Uterus (tissue), 4 donors: ENCODE results near the gene KCNJ14. TPM values are rescaled to one million over a fixed set of nuclear protein-coding genes. Genes with fewer than 3 reads are reported as not detected.
A peak's percentile ranks its signal among the peaks of the same experiment; 100 is the strongest.

Experiments used
- DNase-seq, 2 donors: peaks; one replicate each; pipeline ENCODE4 v3.0.0-alpha.2; 2019 to 2020
- H3K27ac ChIP-seq, 2 donors: fragments of 200-600 bp; sonication (generic); 1 replicate in 1 of 2; 2 replicates in 1 of 2; pipeline ENCODE4 v1.5.1; 2016 to 2018
- H3K27me3 ChIP-seq, 2 donors: fragments of 200-600 bp; sonication (generic); one replicate each; pipeline ENCODE4 v1.5.1; 2018 to 2019; ENCODE audit warnings: control low read depth in 1 of 2
- H3K36me3 ChIP-seq, 2 donors: fragments of 200-600 bp; sonication (generic); one replicate each; pipeline ENCODE4 v1.5.1; 2019; ENCODE audit warnings: control low read depth in 1 of 2
- H3K4me1 ChIP-seq, 2 donors: fragments of 200-600 bp; sonication (generic); one replicate each; pipeline ENCODE4 v1.5.1; 2018 to 2019; ENCODE audit warnings: control low read depth in 1 of 2
- H3K4me3 ChIP-seq, 2 donors: fragments of 200-600 bp; sonication (generic); 1 replicate in 1 of 2; 2 replicates in 1 of 2; pipeline ENCODE4 v1.5.1; 2018 to 2019; ENCODE audit warnings: mild to moderate bottlenecking in 1 of 2
- H3K9me3 ChIP-seq, 2 donors: fragments of 200-600 bp; sonication (generic); one replicate each; pipeline ENCODE4 v1.5.1; 2019; ENCODE audit warnings: control low read depth in 1 of 2
- CTCF ChIP-seq, 4 experiments: fragments of 200-600 bp in 2 of 4; fragments of 450-650 bp in 2 of 4; sonication (generic) in 2 of 4; IDR thresholded peaks; one replicate each; pipeline ENCODE4 v1.5.1; 2016 to 2019; ENCODE audit warnings: antibody characterized with exemption in 4 of 4, mild to moderate bottlenecking in 2 of 4, moderate library complexity in 1 of 4
- POLR2A ChIP-seq, 2 donors: fragments of 450-650 bp; IDR thresholded peaks; one replicate each; pipeline ENCODE4 v1.6.1; 2016; ENCODE audit warnings: antibody characterized with exemption in 2 of 2, mild to moderate bottlenecking in 1 of 2, moderate library complexity in 1 of 2
- intact Hi-C: fragments of 100-400 bp; cut with DNase I; formaldehyde crosslinking; loops from one replicate; pipeline ENCODE4 v1.15.1; 2023; ENCODE audit warnings: low total_unique reads
- total RNA-seq, 4 donors: library from RNA; depleted of rRNA in 3 of 4; stranded (reverse); fragments of >200 nt in 3 of 4; gene quantifications; one replicate each; pipeline versions ENCODE4 v1.1.0 to v1.2.4, GENCODE V29; 2014 to 2023
- donor health status: DM: yes; HTN: yes; CAD: no.

KCNJ14 gene
- total RNA-seq, 4 donors from 2014 or later: 0.29 to 2.2 (median 1.2) TPM; not detected in 1

DNA sequence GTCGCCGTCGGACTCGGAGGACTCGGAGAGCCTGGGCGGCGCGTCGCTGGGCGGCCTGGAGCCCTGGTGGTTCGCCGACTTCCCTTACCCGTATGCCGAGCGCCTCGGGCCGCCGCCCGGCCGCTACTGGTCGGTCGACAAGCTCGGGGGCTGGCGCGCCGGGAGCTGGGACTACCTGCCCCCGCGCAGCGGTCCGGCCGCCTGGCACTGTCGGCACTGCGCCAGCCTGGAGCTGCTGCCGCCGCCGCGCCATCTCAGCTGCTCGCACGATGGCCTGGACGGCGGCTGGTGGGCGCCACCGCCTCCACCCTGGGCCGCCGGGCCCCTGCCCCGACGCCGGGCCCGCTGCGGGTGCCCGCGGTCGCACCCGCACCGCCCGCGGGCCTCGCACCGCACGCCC, 12.1 kb upstream of the KCNJ14 start:
- no peak overlapping the region for H3K4me3 ChIP-seq
- H3K9me3 ChIP-seq: no peaks in the 10 kb centered on the region
- peaks cover 0 to 2% of the 10 kb centered on the region in 2 donors for H3K27me3 ChIP-seq
- no peak for DNase-seq
- no peaks in the 10 kb centered on the region for H3K4me1 ChIP-seq
- no peak for TF ChIP-seq CTCF (IDR thresholded peaks at IDR 0.05)
- no peak for TF ChIP-seq POLR2A (IDR thresholded peaks at IDR 0.05)
- H3K36me3 ChIP-seq: no peaks in the 10 kb centered on the region
- intact Hi-C loops: loop anchor here (10.0 kb wide), 1 partner anchor 48 kb away; the partner anchor contains the start of genes GRIN2D and KDELR1
- H3K27ac ChIP-seq: no peak overlapping the region

GRCh38 chr19:48443731-48444128, 11.6 kb upstream of the KCNJ14 start:
- intact Hi-C loops: loop anchor here (10.0 kb wide), 1 partner anchor 49 kb away; the partner anchor contains the start of genes GRIN2D and KDELR1
- TF ChIP-seq POLR2A (IDR thresholded peaks at IDR 0.05): no peak
- TF ChIP-seq CTCF (IDR thresholded peaks at IDR 0.05): no peak
- Histone ChIP-seq H3K36me3 (no peaks in the 10 kb centered on the region), H3K4me1 (no peaks in the 10 kb centered on the region), H3K27me3 (peaks cover 0 to 2% of the 10 kb centered on the region in 2 donors), H3K9me3 (no peaks in the 10 kb centered on the region), H3K4me3 (peak overlapping the region in 1 of 2 donors; percentile 87), H3K27ac (no peak overlapping the region)
- no peak for DNase-seq

DNA sequence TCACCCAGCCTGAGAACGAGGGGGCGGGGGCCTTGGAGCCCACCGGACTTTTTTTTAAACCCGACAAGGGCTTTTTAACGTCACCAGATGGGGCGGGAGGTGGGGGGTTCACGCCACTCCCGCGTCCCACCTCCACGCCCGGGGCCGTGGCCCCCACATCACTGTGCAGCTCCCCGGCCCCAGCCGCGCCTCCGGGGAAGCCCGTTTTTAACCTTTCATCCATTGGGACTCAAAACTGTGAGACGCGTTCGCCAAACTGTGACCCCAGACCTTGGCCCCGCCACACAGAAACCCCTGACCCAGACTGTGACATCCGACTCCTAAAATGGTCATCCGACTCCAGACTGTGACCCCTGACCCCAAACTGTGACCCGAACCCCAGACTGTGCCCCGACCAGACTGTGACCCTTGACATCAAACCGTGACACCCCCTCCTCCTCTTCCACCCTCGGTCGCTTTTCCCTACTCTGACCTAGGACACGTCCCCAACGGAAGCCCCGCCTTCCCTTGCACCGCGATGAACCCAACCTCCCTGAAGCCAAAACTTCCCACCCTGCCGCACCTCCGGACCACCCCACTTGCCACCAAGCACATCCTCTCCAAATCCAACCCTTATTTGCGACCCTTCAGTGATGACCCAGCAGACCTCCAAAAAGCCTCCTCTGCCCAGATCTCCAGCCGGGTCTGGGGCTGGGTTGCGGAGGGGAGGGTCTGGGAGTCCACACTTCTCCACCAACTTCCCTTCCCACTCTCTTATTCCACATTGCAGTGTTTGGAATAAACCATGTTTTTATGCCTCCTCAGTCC, 11.0 kb upstream of the KCNJ14 start:
- TF ChIP-seq CTCF (IDR thresholded peaks at IDR 0.05) (no peak), POLR2A (IDR thresholded peaks at IDR 0.05) (no peak)
- DNase-seq: peak in 1 of 2 donors; percentile 37
- peaks cover 0 to 2% of the 10 kb centered on the region in 2 donors for H3K27me3 ChIP-seq
- peak overlapping the region; percentile 87 to 91 for H3K27ac ChIP-seq
- intact Hi-C loops: loop anchor here (10.0 kb wide), 1 partner anchor 50 kb away; the partner anchor contains the start of genes GRIN2D and KDELR1
- H3K4me1 ChIP-seq: no peaks in the 10 kb centered on the region
- H3K36me3 ChIP-seq: no peaks in the 10 kb centered on the region
- H3K9me3 ChIP-seq: no peaks in the 10 kb centered on the region
- H3K4me3 ChIP-seq: peak overlapping the region in 1 of 2 donors; percentile 87

- Histone ChIP-seq H3K4me1 (no peaks in the 10 kb centered on the region), H3K4me3 (peak overlapping the region in 1 of 2 donors; percentile 87), H3K27me3 (peaks cover 0 to 2% of the 10 kb centered on the region in 2 donors), H3K36me3 (no peaks in the 10 kb centered on the region), H3K9me3 (no peaks in the 10 kb centered on the region), H3K27ac (peak overlapping the region; percentile 87 to 91)
- TF ChIP-seq POLR2A (IDR thresholded peaks at IDR 0.05): no peak
- TF ChIP-seq CTCF (IDR thresholded peaks at IDR 0.05): no peak
- intact Hi-C loops: loop anchor here (10.0 kb wide), 1 partner anchor 50 kb away; the partner anchor contains the start of genes GRIN2D and KDELR1
- DNase-seq: no peak
Measured at GRCh38 chr19:48444936-48445200, 10.5 kb upstream of the KCNJ14 start.

GRCh38 chr19:48445256-48445605, 10.1 kb upstream of the KCNJ14 start:
- intact Hi-C loops: loop anchor here (10.0 kb wide), 1 partner anchor 50 kb away; the partner anchor contains the start of genes GRIN2D and KDELR1
- Histone ChIP-seq H3K36me3 (no peaks in the 10 kb centered on the region), H3K4me3 (peak overlapping the region; percentile 87 to 96), H3K4me1 (no peaks in the 10 kb centered on the region), H3K27me3 (peaks cover 0 to 2% of the 10 kb centered on the region in 2 donors), H3K9me3 (no peaks in the 10 kb centered on the region), H3K27ac (peak overlapping the region; percentile 87 to 91)
- peak in 1 of 2 donors; percentile 64 for DNase-seq
- peak; percentile 40 to 79 (median 59) for TF ChIP-seq CTCF (IDR thresholded peaks at IDR 0.05)
- no peak for TF ChIP-seq POLR2A (IDR thresholded peaks at IDR 0.05)
